HepG2 (cell line): ENCODE data around the gene RAB1B. TPM values are rescaled to one million over a fixed set of nuclear protein-coding genes. Genes with fewer than 3 reads are reported as not detected.

Experiments
- AGO1 ChIP-seq: fragments of 200-400 bp; formaldehyde crosslinking; IDR thresholded peaks from 2 replicates; pipeline ENCODE4 v1.6.1; 2017; ENCODE audit warnings: mild to moderate bottlenecking, low read depth, low read length, moderate library complexity; ENCODE audit not compliant: poor library complexity, severe bottlenecking
- AKAP8 ChIP-seq: sonication (generic); formaldehyde crosslinking; IDR thresholded peaks from 2 replicates; pipeline ENCODE4 v1.5.1; 2020; ENCODE audit warnings: mild to moderate bottlenecking, missing genetic modification reagents
- CEBPG ChIP-seq: IDR thresholded peaks from 2 replicates; pipeline ENCODE4 v1.6.1; 2016
- DNMT3B ChIP-seq: conservative IDR thresholded peaks from 2 replicates; pipeline ENCODE4 v1.6.1; 2016; ENCODE audit warnings: missing biosample characterization, control low read depth
- ESRRA ChIP-seq: sonication (generic); formaldehyde crosslinking; IDR thresholded peaks from 2 replicates; pipeline ENCODE4 v1.5.1; 2020; ENCODE audit warnings: mild to moderate bottlenecking, low read depth, missing genetic modification reagents
- GABPB1 ChIP-seq: IDR thresholded peaks from 2 replicates; pipeline ENCODE4 v1.6.1; 2016; ENCODE audit warnings: mild to moderate bottlenecking, missing genetic modification reagents, moderate library complexity, missing compliant biosample characterization
- IKZF1 ChIP-seq: fragments of 450-650 bp; IDR thresholded peaks from 2 replicates; pipeline ENCODE4 v1.7.1; 2016
- IKZF4 ChIP-seq: sonication (generic); formaldehyde crosslinking; IDR thresholded peaks from 2 replicates; pipeline ENCODE4 v1.5.1; 2020; ENCODE audit warnings: borderline replicate concordance, mild to moderate bottlenecking, low read depth, missing genetic modification reagents; ENCODE audit errors: not compliant biosample characterization
- KAT7 ChIP-seq: IDR thresholded peaks from 2 replicates; pipeline ENCODE4 v1.6.1; 2018; ENCODE audit warnings: borderline replicate concordance, missing compliant biosample characterization
- KDM1A ChIP-seq: IDR thresholded peaks from 2 replicates; pipeline ENCODE4 v1.6.1; 2016; ENCODE audit warnings: missing compliant biosample characterization
- KLF6 ChIP-seq: IDR thresholded peaks from 2 replicates; pipeline ENCODE4 v1.8.0; 2016; ENCODE audit warnings: missing biosample characterization, missing genetic modification reagents
- MAFK ChIP-seq, 2 experiments: IDR thresholded peaks in 1 of 2; conservative IDR thresholded peaks in 1 of 2; 2 replicates each; pipeline ENCODE4 v1.6.1; 2011; ENCODE audit warnings: improper control_type of control experiment in 2 of 2, low read length in 2 of 2
- MTA1 ChIP-seq: sonication (generic); formaldehyde crosslinking; IDR thresholded peaks from 2 replicates; pipeline ENCODE4 v1.4.0; 2020; ENCODE audit warnings: missing genetic modification reagents, mild to moderate bottlenecking, borderline replicate concordance
- NFIB ChIP-seq: sonication (generic); formaldehyde crosslinking; IDR thresholded peaks from 2 replicates; pipeline ENCODE4 v1.9.0; 2021; ENCODE audit warnings: missing genetic modification reagents, mild to moderate bottlenecking, borderline replicate concordance
- NFYC ChIP-seq: IDR thresholded peaks from 2 replicates; pipeline ENCODE4 v1.6.1; 2016; ENCODE audit warnings: missing genetic modification reagents, missing compliant biosample characterization
- NR2F6 ChIP-seq, 2 experiments: IDR thresholded peaks; 2 replicates each; pipeline ENCODE4 v1.6.1; 2016; ENCODE audit warnings: antibody characterized with exemption in 1 of 2, mild to moderate bottlenecking in 1 of 2
- PHF21A ChIP-seq: sonication (generic); formaldehyde crosslinking; IDR thresholded peaks from 2 replicates; pipeline ENCODE4 v1.5.0; 2020; ENCODE audit warnings: mild to moderate bottlenecking, missing genetic modification reagents
- POLR2A ChIP-seq, 2 experiments: IDR thresholded peaks; 2 replicates each; pipeline ENCODE4 v1.6.1; 2011; ENCODE audit warnings: low read depth in 2 of 2, low read length in 2 of 2, mild to moderate bottlenecking in 1 of 2, moderate library complexity in 1 of 2; ENCODE audit not compliant: insufficient read depth in 1 of 2
- SALL1 ChIP-seq: sonication (generic); formaldehyde crosslinking; IDR thresholded peaks from 2 replicates; pipeline ENCODE4 v1.8.0; 2022; ENCODE audit warnings: mild to moderate bottlenecking, missing genetic modification reagents
- SMAD1 ChIP-seq: sonication (generic); formaldehyde crosslinking; IDR thresholded peaks from 2 replicates; pipeline ENCODE4 v1.4.0; 2020; ENCODE audit warnings: missing genetic modification reagents, low read depth, mild to moderate bottlenecking, borderline replicate concordance
- TFAP4 ChIP-seq: sonication (generic); IDR thresholded peaks from 2 replicates; pipeline ENCODE4 v1.6.1; 2016; ENCODE audit warnings: low read depth, borderline replicate concordance
- ZC3H13 ChIP-seq: sonication (generic); formaldehyde crosslinking; IDR thresholded peaks from 2 replicates; pipeline ENCODE4 v1.8.1; 2023; ENCODE audit warnings: mild to moderate bottlenecking, missing genetic modification reagents, moderate library complexity
- ZFP90 ChIP-seq: sonication (generic); formaldehyde crosslinking; IDR thresholded peaks from 2 replicates; pipeline ENCODE4 v1.8.0; 2022; ENCODE audit warnings: missing genetic modification reagents, mild to moderate bottlenecking, inconsistent platforms, borderline replicate concordance
- ZNF101 ChIP-seq: sonication (generic); formaldehyde crosslinking; IDR thresholded peaks from 2 replicates; pipeline ENCODE4 v1.4.0; 2020; ENCODE audit warnings: mild to moderate bottlenecking, low read depth, missing genetic modification reagents, borderline replicate concordance
- ZNF205 ChIP-seq: IDR thresholded peaks from 2 replicates; pipeline ENCODE4 v1.6.1; 2018; ENCODE audit warnings: missing biosample characterization, missing genetic modification reagents
- ZNF574 ChIP-seq: sonication (generic); formaldehyde crosslinking; IDR thresholded peaks from 2 replicates; pipeline ENCODE4 v1.4.0; 2020; ENCODE audit warnings: missing genetic modification reagents
- ZNF879 ChIP-seq: sonication (generic); formaldehyde crosslinking; IDR thresholded peaks from 2 replicates; pipeline ENCODE4 v1.8.1; 2023; ENCODE audit warnings: missing genetic modification reagents
- polyA plus RNA-seq, 8 experiments: library from polyadenylated mRNA; depleted of rRNA in 3 of 8; stranded (reverse) in 7 of 8; unstranded in 1 of 8; fragments of >200 nt; fragmentation: Illumina TruSeq in 4 of 8; extraction: Trizol in 4 of 8; gene quantifications; 2 replicates each; pipeline versions ENCODE4 v1.2.1 to v1.2.3, GENCODE V29; 2011 to 2016; ENCODE audit warnings: low read depth in 4 of 8, missing spikeins in 1 of 8, mixed read lengths in 1 of 8; ENCODE audit not compliant: insufficient read depth in 1 of 8
- total RNA-seq, 5 experiments: library from RNA; depleted of rRNA; stranded (reverse); fragments of >200 nt; fragmentation: Illumina TruSeq; extraction: Trizol; gene quantifications; 2 replicates each; pipeline ENCODE4 v1.2.3, GENCODE V29; 2016; ENCODE audit warnings: low read depth in 1 of 5

Gene RAB1B
- total and polyA plus RNA-seq, 2 of the 13 experiments (the other 11 are each of a cell fraction or from before 2014, with no cell fraction given): 77.9 to 87.9 TPM

GRCh38 chr11:66282468-66283455, 14.3 kb downstream of the RAB1B start (continued):
- TF ChIP-seq ZNF574 (CRISPR knock-in tag) (no peak; the same call in 1 of the 2 replicates), NFIB (no peak), AKAP8 (CRISPR knock-in tag) (peak; percentile 99), KLF6 (no peak), IKZF1 (no peak), SALL1 (CRISPR knock-in tag) (0 out of 2 replicates have a peak, but pooled peaks have one; percentile 45), AGO1 (peak; percentile 95), MAFK (conservative IDR thresholded peaks at IDR 0.05 in 1 of 2, IDR thresholded peaks at IDR 0.05 in 1 of 2; ENCODE audit: low read length in 2 of 2) (no peak), POLR2A (IDR thresholded peaks at IDR 0.05; ENCODE audit: insufficient read depth in 1 of 2, low read depth in 2 of 2, low read length in 2 of 2) (no peak), ZNF205 (CRISPR knock-in tag) (no peak), DNMT3B (CRISPR knock-in tag) (no peak), PHF21A (no peak), TFAP4 (peak; percentile 10; the same call in 1 of the 2 replicates), CEBPG (CRISPR knock-in tag) (peak; percentile 21; the same call in 1 of the 2 replicates), IKZF4 (CRISPR knock-in tag) (no peak), NR2F6 (IDR thresholded peaks at IDR 0.05) (no peak), NR2F6 (CRISPR knock-in tag; IDR thresholded peaks at IDR 0.05) (peak; percentile 55; the same call in 1 of the 2 replicates), GABPB1 (CRISPR knock-in tag) (peak; percentile 72), ESRRA (CRISPR knock-in tag) (peak; percentile 55; the same call in 1 of the 2 replicates), SMAD1 (0 out of 2 replicates have a peak, but pooled peaks have one; percentile 33), NFYC (CRISPR knock-in tag) (0 out of 2 replicates have a peak, but pooled peaks have one; percentile 15), KDM1A (CRISPR knock-in tag) (no peak), ZNF101 (CRISPR knock-in tag) (no peak), KAT7 (CRISPR knock-in tag) (0 out of 2 replicates have a peak, but pooled peaks have one; percentile 36), ZNF879 (no peak), ZFP90 (CRISPR knock-in tag) (no peak), ZC3H13 (CRISPR knock-in tag) (peak; percentile 53; the same call in 1 of the 2 replicates), MTA1 (no peak)
